HEK293 (cell line): ENCODE results near the gene M1AP.

Experiments used
- CTCF ChIA-PET: fragments of 350-600 bp; formaldehyde crosslinking; extraction: SDS; loops from one replicate; lab custom pipeline; 2021; ENCODE audit warnings: antibody characterized with exemption; lab: Yijun Ruan, JAX
- POLR2A ChIA-PET: fragments of 300-600 bp; formaldehyde crosslinking; extraction: SDS; loops from one replicate; lab custom pipeline; 2020; ENCODE audit warnings: antibody characterized with exemption, inconsistent platforms; lab: Yijun Ruan, JAX
- H3K27ac ChIP-seq: fragments of 200-500 bp; sonication (Bioruptor generic); 2 replicates; pipeline ENCODE4 v1.5.1; 2014; ENCODE audit warnings: low read depth, low read length, control low read depth, inconsistent platforms; ENCODE audit errors: extremely low read depth
- H3K36me3 ChIP-seq, 2 experiments: fragments of 200-500 bp in 1 of 2; sonication (Bioruptor generic) in 1 of 2; 1 replicate in 1 of 2; 2 replicates in 1 of 2; pipeline ENCODE4 v1.5.1; 2014 to 2017; ENCODE audit warnings: inconsistent platforms in 2 of 2, low read length in 2 of 2; ENCODE audit not compliant: control insufficient read depth in 2 of 2, insufficient read depth in 1 of 2
- H3K4me1 ChIP-seq: fragments of 200-500 bp; sonication (Bioruptor generic); 2 replicates; pipeline ENCODE4 v1.5.1; 2014; ENCODE audit warnings: mild to moderate bottlenecking, low read length, inconsistent platforms; ENCODE audit not compliant: control insufficient read depth, insufficient read depth
- H3K4me3 ChIP-seq: 2 replicates; pipeline ENCODE4 v1.5.1; 2011; ENCODE audit warnings: low read depth, mild to moderate bottlenecking, control low read depth, low read length, moderate library complexity
- H3K9me3 ChIP-seq: fragments of 200-500 bp; sonication (Bioruptor generic); 2 replicates; pipeline ENCODE4 v1.5.1; 2014; ENCODE audit warnings: low read depth, low read length, inconsistent platforms; ENCODE audit not compliant: control insufficient read depth, insufficient read depth
- FEZF1 ChIP-seq: fragments of 450-650 bp; formaldehyde crosslinking; IDR thresholded peaks from 2 replicates; pipeline ENCODE4 v1.5.1; 2016; ENCODE audit warnings: missing biosample characterization, missing genetic modification characterization
- HIC1 ChIP-seq: fragments of 450-650 bp; formaldehyde crosslinking; IDR thresholded peaks from 2 replicates; pipeline ENCODE4 v1.5.1; 2016; ENCODE audit warnings: missing biosample characterization, missing genetic modification characterization
- HOXA7 ChIP-seq: sonication (generic); formaldehyde crosslinking; IDR thresholded peaks from 2 replicates; pipeline ENCODE4 v1.8.1; 2022; ENCODE audit warnings: missing genetic modification reagents, borderline replicate concordance
- KLF10 ChIP-seq: fragments of 450-650 bp; IDR thresholded peaks from 2 replicates; pipeline ENCODE4 v1.5.1; 2018; ENCODE audit warnings: missing biosample characterization, mild to moderate bottlenecking, missing genetic modification characterization
- SALL2 ChIP-seq: fragments of 450-650 bp; formaldehyde crosslinking; IDR thresholded peaks from 2 replicates; pipeline ENCODE4 v1.5.0; 2017; ENCODE audit warnings: missing biosample characterization, mild to moderate bottlenecking, missing genetic modification characterization, borderline replicate concordance
- SP3 ChIP-seq: fragments of 450-650 bp; formaldehyde crosslinking; IDR thresholded peaks from 2 replicates; pipeline ENCODE4 v1.5.1; 2016; ENCODE audit warnings: missing biosample characterization, missing genetic modification characterization
- WT1 ChIP-seq: fragments of 450-650 bp; formaldehyde crosslinking; IDR thresholded peaks from 2 replicates; pipeline ENCODE4 v1.5.1; 2016; ENCODE audit warnings: missing biosample characterization, missing genetic modification characterization
- ZBTB17 ChIP-seq: fragments of 450-650 bp; formaldehyde crosslinking; IDR thresholded peaks from 2 replicates; pipeline ENCODE4 v1.5.1; 2016; ENCODE audit warnings: missing biosample characterization, missing genetic modification characterization
- ZBTB26 ChIP-seq: fragments of 450-650 bp; formaldehyde crosslinking; optimal IDR thresholded peaks from 2 replicates; pipeline ENCODE3; 2016; ENCODE audit warnings: missing biosample characterization, mild to moderate bottlenecking, missing genetic modification characterization
- ZBTB48 ChIP-seq: fragments of 450-650 bp; formaldehyde crosslinking; IDR thresholded peaks from 2 replicates; pipeline ENCODE4 v1.5.1; 2016; ENCODE audit warnings: missing biosample characterization, missing genetic modification characterization
- ZNF19 ChIP-seq: fragments of 450-650 bp; formaldehyde crosslinking; IDR thresholded peaks from 2 replicates; pipeline ENCODE4; 2016; ENCODE audit warnings: missing biosample characterization, missing genetic modification characterization, low read depth
- ZNF202 ChIP-seq: fragments of 450-650 bp; formaldehyde crosslinking; IDR thresholded peaks from 2 replicates; pipeline ENCODE4 v1.5.1; 2016; ENCODE audit warnings: missing biosample characterization, missing genetic modification characterization, borderline replicate concordance
- ZNF214 ChIP-seq: fragments of 450-650 bp; formaldehyde crosslinking; IDR thresholded peaks from 2 replicates; pipeline ENCODE4 v1.5.1; 2017; ENCODE audit warnings: missing biosample characterization, mild to moderate bottlenecking, missing genetic modification characterization, borderline replicate concordance
- ZNF274 ChIP-seq, 2 experiments: fragments of 200-500 bp in 1 of 2; fragments of 450-650 bp in 1 of 2; sonication (Bioruptor generic) in 1 of 2; formaldehyde crosslinking in 1 of 2; IDR thresholded peaks; 2 replicates each; pipeline versions ENCODE4 v1.5.1 to v1.6.1; 2014 to 2016; ENCODE audit warnings: borderline replicate concordance in 1 of 2, inconsistent platforms in 1 of 2, low read length in 1 of 2, missing biosample characterization in 1 of 2, missing genetic modification characterization in 1 of 2
- ZNF302 ChIP-seq: fragments of 450-650 bp; formaldehyde crosslinking; IDR thresholded peaks from 2 replicates; pipeline ENCODE4 v1.5.1; 2016; ENCODE audit warnings: missing biosample characterization, missing genetic modification characterization, low read depth
- ZNF324 ChIP-seq: fragments of 450-650 bp; formaldehyde crosslinking; IDR thresholded peaks from 2 replicates; pipeline ENCODE4 v1.5.1; 2016; ENCODE audit warnings: missing biosample characterization, missing genetic modification characterization
- ZNF416 ChIP-seq: fragments of 450-650 bp; formaldehyde crosslinking; IDR thresholded peaks from 2 replicates; pipeline ENCODE4 v1.5.1; 2016; ENCODE audit warnings: missing biosample characterization, missing genetic modification characterization
- ZNF623 ChIP-seq: fragments of 450-650 bp; formaldehyde crosslinking; IDR thresholded peaks from 2 replicates; pipeline ENCODE4 v1.5.1; 2016; ENCODE audit warnings: missing biosample characterization, missing genetic modification characterization
- ZNF624 ChIP-seq: fragments of 450-650 bp; formaldehyde crosslinking; IDR thresholded peaks from 2 replicates; pipeline ENCODE4 v1.5.1; 2017; ENCODE audit warnings: missing biosample characterization, missing genetic modification characterization
- ZNF660 ChIP-seq: fragments of 450-650 bp; IDR thresholded peaks from 2 replicates; pipeline ENCODE4 v1.5.1; 2018; ENCODE audit warnings: missing biosample characterization, mild to moderate bottlenecking, missing genetic modification characterization
- TF ChIP-seq, protein P1 (sequence below): sonication (generic); formaldehyde crosslinking; IDR thresholded peaks from 2 replicates; pipeline ENCODE4 v1.8.1; 2022; ENCODE audit warnings: mild to moderate bottlenecking, moderate library complexity, missing genetic modification reagents
- TF ChIP-seq, protein P2 (sequence below): fragments of 450-650 bp; formaldehyde crosslinking; IDR thresholded peaks from 2 replicates; pipeline ENCODE4 v1.5.1; 2017; ENCODE audit warnings: missing biosample characterization, missing genetic modification characterization
- TF ChIP-seq, protein P3 (sequence below): fragments of 450-650 bp; formaldehyde crosslinking; IDR thresholded peaks from 2 replicates; pipeline ENCODE4 v1.5.1; 2016; ENCODE audit warnings: missing biosample characterization, missing genetic modification characterization, low read depth
- TF ChIP-seq, protein P4 (sequence below): fragments of 450-650 bp; formaldehyde crosslinking; IDR thresholded peaks from 2 replicates; pipeline ENCODE4 v1.5.1; 2017; ENCODE audit warnings: missing biosample characterization, missing genetic modification characterization
- TF ChIP-seq, protein P5 (sequence below): fragments of 450-650 bp; formaldehyde crosslinking; IDR thresholded peaks from 2 replicates; pipeline ENCODE4 v1.5.1; 2017; ENCODE audit warnings: missing biosample characterization, missing genetic modification characterization

M1AP gene

DNA sequence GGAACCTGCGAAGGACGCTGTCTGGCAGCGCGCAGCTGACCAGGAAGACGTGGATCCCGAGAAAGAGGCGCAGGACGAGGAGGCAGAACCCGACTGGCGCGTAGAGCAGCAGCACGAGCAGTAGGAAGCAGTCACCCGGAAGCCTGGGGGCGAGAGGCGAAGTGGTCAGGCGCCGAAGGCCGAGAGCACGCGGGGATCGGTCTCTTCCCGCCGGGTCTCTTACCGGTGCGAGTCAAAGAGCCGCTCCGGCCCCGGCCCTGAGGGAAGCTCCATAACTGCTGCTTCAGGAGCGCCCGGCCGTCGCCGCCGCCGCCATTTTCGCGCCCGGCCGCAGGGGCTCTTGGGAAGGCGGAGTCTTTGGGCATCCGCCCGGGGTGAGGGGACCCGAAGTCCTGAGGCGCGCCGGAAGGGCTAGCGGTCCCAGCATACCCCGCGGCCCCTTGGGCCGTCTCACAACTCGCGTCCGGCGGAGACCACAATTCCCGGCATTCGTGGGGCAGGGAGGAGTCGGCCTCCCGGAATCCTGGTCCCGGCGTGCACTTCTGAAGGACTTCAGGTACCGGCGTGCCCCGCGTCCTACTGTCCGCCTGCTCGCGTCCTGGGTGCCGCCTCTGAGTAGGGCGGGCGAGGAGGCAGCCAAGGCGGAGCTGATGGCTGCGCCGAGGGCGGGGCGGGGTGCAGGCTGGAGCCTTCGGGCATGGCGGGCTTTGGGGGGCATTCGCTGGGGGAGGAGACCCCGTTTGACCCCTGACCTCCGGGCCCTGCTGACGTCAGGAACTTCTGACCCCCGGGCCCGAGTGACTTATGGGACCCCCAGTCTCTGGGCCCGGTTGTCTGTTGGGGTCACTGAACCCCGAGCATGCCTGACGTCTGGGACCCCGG lies 118.5 kb downstream of the M1AP start, which contains the start of the genes AUP1 and HTRA2:
AUP1 (minus strand) TSS at position 350 of the 882 bp plus-strand sequence; CDS start at position 273, 77 bp downstream.
HTRA2 (plus strand) TSS at position 577 of the 882 bp plus-strand sequence; CDS start at position 651, 74 bp downstream.
- POLR2A ChIA-PET = interaction anchor here (0.6 to 2.4 kb wide), 18 partner anchors 8 to 305 kb away, joined by 3 to 18 read pairs (median 6); partner anchors contain the start of genes CCDC142, MRPL53, PCGF1 and TLX2
- Histone ChIP-seq H3K9me3 (no peaks in the 10 kb centered on the region), H3K27ac (peak within 1 kb of the TSS; percentile 72), H3K4me1 (no peaks in the 10 kb centered on the region; the same call in 1 of the 2 replicates), H3K36me3 (peaks cover 7 to 74% of the 10 kb centered on the region in 2 experiments; a peak in 1 of 3 replicates), H3K4me3 (peak within 1 kb of the TSS; percentile 57)
- CTCF ChIA-PET = interaction anchor here (0.8 to 1.5 kb wide), 6 partner anchors 20 to 1015 kb away, joined by 3 to 11 read pairs (median 3); partner anchors contain the start of genes CCDC142 and TTC31
- TF ChIP-seq ZNF19 (tag by site-specific recombination) (no peak), ZNF302 (tag by site-specific recombination) (no peak), WT1 (tag by site-specific recombination) (peak; percentile 64), ZBTB48 (tag by site-specific recombination) (0 out of 2 replicates have a peak, but pooled peaks have one; percentile 5), ZBTB17 (tag by site-specific recombination) (peak; percentile 88), HIC1 (tag by site-specific recombination) (no peak), ZNF416 (tag by site-specific recombination) (no peak), ZNF624 (no peak), KLF10 (tag by site-specific recombination) (no peak), ZNF202 (tag by site-specific recombination) (no peak), ZNF623 (no peak), SP3 (tag by site-specific recombination) (peak; percentile 99), HOXA7 (CRISPR knock-in tag) (no peak), SALL2 (tag by site-specific recombination) (no peak), ZBTB26 (tag by site-specific recombination) (peak; percentile 83), ZNF214 (no peak), ZNF660 (tag by site-specific recombination) (0 out of 2 replicates have a peak, but pooled peaks have one; percentile 18), ZNF274 (IDR thresholded peaks at IDR 0.05; ENCODE audit: low read length) (no peak), ZNF274 (tag by site-specific recombination; IDR thresholded peaks at IDR 0.05; ENCODE audit: borderline replicate concordance) (no peak), ZNF324 (tag by site-specific recombination) (peak; percentile 53; the same call in 1 of the 2 replicates), FEZF1 (tag by site-specific recombination) (no peak)
- TF ChIP-seq, protein P1, sequence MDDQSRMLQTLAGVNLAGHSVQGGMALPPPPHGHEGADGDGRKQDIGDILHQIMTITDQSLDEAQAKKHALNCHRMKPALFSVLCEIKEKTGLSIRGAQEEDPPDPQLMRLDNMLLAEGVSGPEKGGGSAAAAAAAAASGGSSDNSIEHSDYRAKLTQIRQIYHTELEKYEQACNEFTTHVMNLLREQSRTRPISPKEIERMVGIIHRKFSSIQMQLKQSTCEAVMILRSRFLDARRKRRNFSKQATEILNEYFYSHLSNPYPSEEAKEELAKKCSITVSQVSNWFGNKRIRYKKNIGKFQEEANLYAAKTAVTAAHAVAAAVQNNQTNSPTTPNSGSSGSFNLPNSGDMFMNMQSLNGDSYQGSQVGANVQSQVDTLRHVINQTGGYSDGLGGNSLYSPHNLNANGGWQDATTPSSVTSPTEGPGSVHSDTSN (CRISPR knock-in tag) = no peak
- TF ChIP-seq, protein P2, sequence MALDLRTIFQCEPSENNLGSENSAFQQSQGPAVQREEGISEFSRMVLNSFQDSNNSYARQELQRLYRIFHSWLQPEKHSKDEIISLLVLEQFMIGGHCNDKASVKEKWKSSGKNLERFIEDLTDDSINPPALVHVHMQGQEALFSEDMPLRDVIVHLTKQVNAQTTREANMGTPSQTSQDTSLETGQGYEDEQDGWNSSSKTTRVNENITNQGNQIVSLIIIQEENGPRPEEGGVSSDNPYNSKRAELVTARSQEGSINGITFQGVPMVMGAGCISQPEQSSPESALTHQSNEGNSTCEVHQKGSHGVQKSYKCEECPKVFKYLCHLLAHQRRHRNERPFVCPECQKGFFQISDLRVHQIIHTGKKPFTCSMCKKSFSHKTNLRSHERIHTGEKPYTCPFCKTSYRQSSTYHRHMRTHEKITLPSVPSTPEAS (tag by site-specific recombination) = no peak
- TF ChIP-seq, protein P3, sequence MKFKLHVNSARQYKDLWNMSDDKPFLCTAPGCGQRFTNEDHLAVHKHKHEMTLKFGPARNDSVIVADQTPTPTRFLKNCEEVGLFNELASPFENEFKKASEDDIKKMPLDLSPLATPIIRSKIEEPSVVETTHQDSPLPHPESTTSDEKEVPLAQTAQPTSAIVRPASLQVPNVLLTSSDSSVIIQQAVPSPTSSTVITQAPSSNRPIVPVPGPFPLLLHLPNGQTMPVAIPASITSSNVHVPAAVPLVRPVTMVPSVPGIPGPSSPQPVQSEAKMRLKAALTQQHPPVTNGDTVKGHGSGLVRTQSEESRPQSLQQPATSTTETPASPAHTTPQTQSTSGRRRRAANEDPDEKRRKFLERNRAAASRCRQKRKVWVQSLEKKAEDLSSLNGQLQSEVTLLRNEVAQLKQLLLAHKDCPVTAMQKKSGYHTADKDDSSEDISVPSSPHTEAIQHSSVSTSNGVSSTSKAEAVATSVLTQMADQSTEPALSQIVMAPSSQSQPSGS (tag by site-specific recombination) = no peak
- TF ChIP-seq, protein P4, sequence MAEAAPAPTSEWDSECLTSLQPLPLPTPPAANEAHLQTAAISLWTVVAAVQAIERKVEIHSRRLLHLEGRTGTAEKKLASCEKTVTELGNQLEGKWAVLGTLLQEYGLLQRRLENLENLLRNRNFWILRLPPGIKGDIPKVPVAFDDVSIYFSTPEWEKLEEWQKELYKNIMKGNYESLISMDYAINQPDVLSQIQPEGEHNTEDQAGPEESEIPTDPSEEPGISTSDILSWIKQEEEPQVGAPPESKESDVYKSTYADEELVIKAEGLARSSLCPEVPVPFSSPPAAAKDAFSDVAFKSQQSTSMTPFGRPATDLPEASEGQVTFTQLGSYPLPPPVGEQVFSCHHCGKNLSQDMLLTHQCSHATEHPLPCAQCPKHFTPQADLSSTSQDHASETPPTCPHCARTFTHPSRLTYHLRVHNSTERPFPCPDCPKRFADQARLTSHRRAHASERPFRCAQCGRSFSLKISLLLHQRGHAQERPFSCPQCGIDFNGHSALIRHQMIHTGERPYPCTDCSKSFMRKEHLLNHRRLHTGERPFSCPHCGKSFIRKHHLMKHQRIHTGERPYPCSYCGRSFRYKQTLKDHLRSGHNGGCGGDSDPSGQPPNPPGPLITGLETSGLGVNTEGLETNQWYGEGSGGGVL (tag by site-specific recombination) = no peak
- TF ChIP-seq, protein P5, sequence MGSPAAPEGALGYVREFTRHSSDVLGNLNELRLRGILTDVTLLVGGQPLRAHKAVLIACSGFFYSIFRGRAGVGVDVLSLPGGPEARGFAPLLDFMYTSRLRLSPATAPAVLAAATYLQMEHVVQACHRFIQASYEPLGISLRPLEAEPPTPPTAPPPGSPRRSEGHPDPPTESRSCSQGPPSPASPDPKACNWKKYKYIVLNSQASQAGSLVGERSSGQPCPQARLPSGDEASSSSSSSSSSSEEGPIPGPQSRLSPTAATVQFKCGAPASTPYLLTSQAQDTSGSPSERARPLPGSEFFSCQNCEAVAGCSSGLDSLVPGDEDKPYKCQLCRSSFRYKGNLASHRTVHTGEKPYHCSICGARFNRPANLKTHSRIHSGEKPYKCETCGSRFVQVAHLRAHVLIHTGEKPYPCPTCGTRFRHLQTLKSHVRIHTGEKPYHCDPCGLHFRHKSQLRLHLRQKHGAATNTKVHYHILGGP (tag by site-specific recombination) = no peak
